Activated CD4-positive, alpha-beta T cell treated with anti-CD3 and anti-CD28 coated beads, Interleukin-2, amount 10 ng/mL, durations not matched to agents 24 days and 14 days (primary cell): ENCODE results near the gene FARP2. TPM values are rescaled to one million over a fixed set of nuclear protein-coding genes. Genes with fewer than 3 reads are reported as not detected.

Experiments
- DNase-seq: peaks from one replicate; pipeline ENCODE4 v3.0.0; 2022
- H3K27ac Mint-ChIP-seq: one replicate; pipeline ENCODE4 v1.8.0; 2022; ENCODE audit warnings: mild to moderate bottlenecking, mixed read lengths
- H3K27me3 Mint-ChIP-seq: one replicate; pipeline ENCODE4 v1.8.0; 2022; ENCODE audit warnings: mixed read lengths
- H3K36me3 Mint-ChIP-seq: one replicate; pipeline ENCODE4 v1.8.0; 2022; ENCODE audit warnings: low read depth, mild to moderate bottlenecking, mixed read lengths
- H3K4me1 Mint-ChIP-seq: one replicate; pipeline ENCODE4 v1.8.0; 2021; ENCODE audit warnings: mixed read lengths
- H3K4me3 Mint-ChIP-seq: one replicate; pipeline ENCODE4 v1.8.0; 2022; ENCODE audit warnings: mild to moderate bottlenecking, moderate library complexity, mixed read lengths
- H3K9me3 Mint-ChIP-seq: one replicate; pipeline ENCODE4 v1.8.0; 2021; ENCODE audit warnings: mixed read lengths
- intact Hi-C: fragments of 100-400 bp; cut with micrococcal nuclease; formaldehyde crosslinking; loops from one replicate; pipeline ENCODE4 v1.15.1; 2023
- total RNA-seq: library from RNA; stranded (reverse); gene quantifications from 2 replicates; pipeline ENCODE4 v1.2.3, GENCODE V29; 2022

FARP2 gene
- total RNA-seq, 1 donor from 2014 or later: 36.5 TPM

DNA sequence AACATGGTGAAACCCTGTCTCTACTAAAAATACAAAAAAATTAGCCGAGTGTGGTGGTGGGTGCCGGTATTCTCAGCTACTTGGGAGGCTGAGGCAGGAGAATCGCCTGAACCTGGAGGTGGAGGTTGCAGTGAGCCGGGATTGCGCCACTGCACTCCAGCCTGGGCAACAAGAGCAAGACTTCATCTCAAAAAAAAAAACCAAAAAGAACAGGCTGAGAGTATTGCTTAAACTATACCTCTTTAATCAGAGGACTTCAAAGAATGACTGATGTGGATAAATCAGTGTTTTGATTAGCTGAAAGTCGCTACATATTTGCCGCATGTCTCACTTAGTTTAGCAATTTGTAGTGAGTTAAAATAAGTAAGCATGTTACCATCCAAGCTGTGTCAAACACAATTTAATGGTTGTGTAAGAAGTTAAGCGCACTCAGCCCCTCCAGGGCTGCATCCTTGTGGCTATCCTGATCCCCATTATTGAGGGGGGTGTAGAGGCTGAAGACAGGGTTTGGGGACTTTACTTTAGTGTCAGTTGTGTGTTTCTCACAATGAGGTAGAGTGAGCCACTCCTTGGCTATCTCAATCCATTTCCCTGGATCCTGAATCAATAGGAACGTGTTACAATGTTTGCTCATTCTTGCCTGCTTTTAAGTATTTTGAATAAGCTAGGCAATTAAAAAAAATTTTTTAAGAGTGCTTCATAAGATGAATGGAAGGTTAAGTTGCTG lies 11.0 kb upstream of the FARP2 start:
- H3K9me3 Mint-ChIP-seq: no peaks in the 10 kb centered on the region
- intact Hi-C loops: no loop called here
- no peak overlapping the region for H3K4me3 Mint-ChIP-seq
- H3K27me3 Mint-ChIP-seq: no peaks in the 10 kb centered on the region
- no peak overlapping the region for H3K27ac Mint-ChIP-seq
- peaks cover 67% of the 10 kb centered on the region for H3K36me3 Mint-ChIP-seq
- H3K4me1 Mint-ChIP-seq: peaks cover 14% of the 10 kb centered on the region
- DNase-seq: no peak

- Mint-ChIP-seq H3K9me3 (no peaks in the 10 kb centered on the region), H3K27ac (no peak overlapping the region), H3K4me1 (peaks cover 9% of the 10 kb centered on the region), H3K36me3 (peaks cover 61% of the 10 kb centered on the region), H3K27me3 (no peaks in the 10 kb centered on the region), H3K4me3 (no peak overlapping the region)
- intact Hi-C loops: no loop called here
- DNase-seq: no peak
Measured at GRCh38 chr2:241349941-241350340, 6.1 kb upstream of the FARP2 start.

GRCh38 chr2:241350530-241350877 lies 5.6 kb upstream of the FARP2 start:
- no peak for DNase-seq
- Mint-ChIP-seq H3K4me1 (peaks cover 10% of the 10 kb centered on the region), H3K9me3 (no peaks in the 10 kb centered on the region), H3K36me3 (peaks cover 58% of the 10 kb centered on the region), H3K27me3 (no peaks in the 10 kb centered on the region), H3K4me3 (no peak overlapping the region), H3K27ac (peak overlapping the region; percentile 2)
- intact Hi-C loops: no loop called here

DNA sequence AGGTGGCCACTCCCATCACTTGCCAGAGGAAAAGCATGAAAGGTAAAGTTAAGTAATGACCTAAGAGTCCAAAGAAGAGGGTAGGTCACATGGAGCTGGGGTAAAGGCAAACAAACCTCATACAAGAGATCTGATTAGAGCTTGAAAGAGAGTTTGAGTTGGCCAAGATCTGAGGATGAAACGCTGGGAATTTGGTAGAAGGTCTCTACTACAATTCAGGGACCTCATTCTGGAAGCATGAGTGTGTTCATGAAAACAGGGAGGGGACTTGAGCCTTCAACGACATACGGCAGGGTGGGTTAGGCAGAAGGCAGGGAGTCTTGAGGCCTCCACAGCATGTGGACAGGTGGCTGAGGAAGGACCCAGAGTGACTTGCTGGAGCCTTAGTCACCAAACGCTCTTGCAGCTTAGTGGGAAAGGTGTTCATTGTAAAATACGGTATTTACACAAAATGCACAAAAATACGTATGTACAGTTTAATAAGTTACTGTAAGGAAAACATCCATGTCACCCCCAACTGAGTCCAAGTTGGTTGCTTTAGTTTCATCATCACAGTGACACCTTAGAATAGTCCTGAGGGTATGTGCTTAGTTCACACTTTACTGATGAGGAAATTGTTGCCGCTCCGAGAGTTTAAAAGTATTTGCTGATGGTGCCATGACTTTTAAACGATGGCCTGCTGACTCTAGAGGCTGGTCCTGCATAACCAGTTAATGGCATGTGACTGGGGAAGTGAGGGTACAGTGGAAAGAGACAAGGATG lies 5.0 kb upstream of the FARP2 start:
- Mint-ChIP-seq H3K36me3 (peaks cover 53% of the 10 kb centered on the region), H3K27me3 (no peaks in the 10 kb centered on the region), H3K27ac (peak overlapping the region; percentile 2), H3K4me1 (peaks cover 10% of the 10 kb centered on the region), H3K9me3 (no peaks in the 10 kb centered on the region), H3K4me3 (no peak overlapping the region)
- DNase-seq: no peak
- intact Hi-C loops: no loop called here

GRCh38 chr2:241351640-241352031 lies 4.4 kb upstream of the FARP2 start:
- DNase-seq: no peak
- Mint-ChIP-seq H3K4me3 (no peak overlapping the region), H3K9me3 (no peaks in the 10 kb centered on the region), H3K27ac (no peak overlapping the region), H3K36me3 (peaks cover 52% of the 10 kb centered on the region), H3K27me3 (no peaks in the 10 kb centered on the region), H3K4me1 (peaks cover 10% of the 10 kb centered on the region)
- intact Hi-C loops: no loop called here

DNA sequence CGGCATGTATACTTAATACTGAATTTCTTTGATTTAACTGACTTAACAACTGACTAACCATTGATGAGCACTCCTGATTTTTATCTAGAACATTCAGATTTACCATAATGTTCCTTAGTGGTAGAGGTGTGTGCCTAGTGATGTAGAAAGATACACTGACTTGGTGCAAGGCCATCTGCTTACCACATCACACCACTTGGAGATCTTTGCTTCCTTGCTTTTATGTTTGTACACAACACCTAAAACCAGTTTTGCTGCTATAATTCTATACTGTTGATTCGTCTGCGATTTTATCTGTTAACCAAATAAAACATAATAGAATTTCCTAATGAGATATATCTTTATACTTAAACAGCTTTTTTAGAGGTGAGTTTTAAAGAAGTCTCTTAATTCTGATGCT lies 3.9 kb upstream of the FARP2 start:
- no peaks in the 10 kb centered on the region for H3K9me3 Mint-ChIP-seq
- no peak overlapping the region for H3K27ac Mint-ChIP-seq
- H3K36me3 Mint-ChIP-seq: peaks cover 48% of the 10 kb centered on the region
- H3K4me1 Mint-ChIP-seq: peaks cover 14% of the 10 kb centered on the region
- no peak overlapping the region for H3K4me3 Mint-ChIP-seq
- intact Hi-C loops: no loop called here
- no peak for DNase-seq
- H3K27me3 Mint-ChIP-seq: no peaks in the 10 kb centered on the region

GRCh38 chr2:241354668-241355658 lies 1.1 kb upstream of the FARP2 start:
- no peaks in the 10 kb centered on the region for H3K27me3 Mint-ChIP-seq
- H3K4me1 Mint-ChIP-seq: peaks cover 29% of the 10 kb centered on the region
- H3K9me3 Mint-ChIP-seq: no peaks in the 10 kb centered on the region
- intact Hi-C loops: loop anchor here (2.0 to 5.0 kb wide), 3 partner anchors 203 to 522 kb away; partner anchors contain the start of genes DTYMK and PPP1R7
- DNase-seq: peak; percentile 92
- peak overlapping the region; percentile 32 for H3K4me3 Mint-ChIP-seq
- H3K36me3 Mint-ChIP-seq: peaks cover 36% of the 10 kb centered on the region
- H3K27ac Mint-ChIP-seq: peak overlapping the region; percentile 43

- Mint-ChIP-seq H3K4me1 (peaks cover 36% of the 10 kb centered on the region), H3K27me3 (no peaks in the 10 kb centered on the region), H3K36me3 (peaks cover 20% of the 10 kb centered on the region), H3K4me3 (peak overlapping the region; percentile 79), H3K27ac (peak overlapping the region; percentile 76), H3K9me3 (no peaks in the 10 kb centered on the region)
- intact Hi-C loops: loop anchor here (1.0 to 5.0 kb wide), 7 partner anchors 42 to 344 kb away; partner anchors contain the start of genes DTYMK, HDLBP, PPP1R7 and SEPTIN2
- DNase-seq: no peak
Measured at GRCh38 chr2:241356871-241357260, 781 bp downstream of the FARP2 start.

GRCh38 chr2:241357531-241357930 lies 1.4 kb downstream of the FARP2 start:
- no peak overlapping the region for H3K27ac Mint-ChIP-seq
- H3K9me3 Mint-ChIP-seq: no peaks in the 10 kb centered on the region
- intact Hi-C loops: loop anchor here (2.0 to 5.0 kb wide), 4 partner anchors 87 to 330 kb away; partner anchors contain the start of genes DTYMK and PPP1R7
- peak overlapping the region; percentile 79 for H3K4me3 Mint-ChIP-seq
- no peaks in the 10 kb centered on the region for H3K27me3 Mint-ChIP-seq
- no peak for DNase-seq
- peaks cover 15% of the 10 kb centered on the region for H3K36me3 Mint-ChIP-seq
- peaks cover 33% of the 10 kb centered on the region for H3K4me1 Mint-ChIP-seq

- intact Hi-C loops: loop anchor here (5.0 kb wide), 2 partner anchors 206 to 329 kb away; partner anchors contain the start of genes DTYMK and PPP1R7
- H3K27me3 Mint-ChIP-seq: no peaks in the 10 kb centered on the region
- peaks cover 31% of the 10 kb centered on the region for H3K4me1 Mint-ChIP-seq
- H3K4me3 Mint-ChIP-seq: no peak overlapping the region
- peaks cover 9% of the 10 kb centered on the region for H3K36me3 Mint-ChIP-seq
- H3K27ac Mint-ChIP-seq: no peak overlapping the region
- no peaks in the 10 kb centered on the region for H3K9me3 Mint-ChIP-seq
- no peak for DNase-seq
Measured at GRCh38 chr2:241358470-241358869, 2.4 kb downstream of the FARP2 start.

DNA sequence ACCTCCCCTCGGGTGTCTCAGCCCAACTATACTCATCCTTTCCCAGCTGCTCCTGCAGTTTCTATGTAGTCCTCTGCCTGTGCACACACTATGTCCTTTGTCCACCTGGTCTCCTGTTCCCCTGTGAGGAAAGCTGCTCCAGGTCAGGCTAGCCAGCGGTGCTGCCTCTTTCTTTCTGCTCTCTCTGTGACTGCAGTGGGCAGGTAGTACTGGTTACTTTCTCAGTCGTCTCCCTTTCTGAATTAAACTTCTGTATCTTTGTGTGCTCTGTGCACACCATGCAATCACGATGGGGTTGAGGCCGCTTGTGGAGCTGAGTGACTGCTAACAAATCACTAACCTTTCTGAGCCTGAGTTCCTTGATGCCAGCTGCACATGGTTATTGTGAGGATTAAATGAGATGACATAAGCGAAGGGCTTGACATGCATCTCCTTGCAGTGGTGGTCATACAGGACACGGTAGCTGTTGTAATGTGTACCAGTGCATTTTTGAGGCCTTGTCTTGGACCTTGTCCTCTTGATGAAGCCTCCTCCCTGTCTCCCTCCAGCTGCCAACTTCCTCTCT lies 3.5 kb downstream of the FARP2 start:
- Mint-ChIP-seq H3K4me1 (peaks cover 29% of the 10 kb centered on the region), H3K27me3 (no peaks in the 10 kb centered on the region)
- intact Hi-C loops: loop anchor here (5.0 kb wide), 2 partner anchors 207 to 328 kb away; partner anchors contain the start of genes DTYMK and PPP1R7

GRCh38 chr2:241363426-241363825 lies 7.3 kb downstream of the FARP2 start:
- DNase-seq: no peak
- no peaks in the 10 kb centered on the region for H3K27me3 Mint-ChIP-seq
- intact Hi-C loops: no loop called here
- H3K4me1 Mint-ChIP-seq: peaks cover 18% of the 10 kb centered on the region
- H3K9me3 Mint-ChIP-seq: no peaks in the 10 kb centered on the region
- no peaks in the 10 kb centered on the region for H3K36me3 Mint-ChIP-seq
- H3K4me3 Mint-ChIP-seq: no peak overlapping the region
- no peak overlapping the region for H3K27ac Mint-ChIP-seq

More for the DNA sequence above, 3.5 kb downstream of the FARP2 start:
- no peak for DNase-seq
- Mint-ChIP-seq H3K9me3 (no peaks in the 10 kb centered on the region), H3K36me3 (peaks cover 4% of the 10 kb centered on the region), H3K27ac (no peak overlapping the region), H3K4me3 (no peak overlapping the region)

DNA sequence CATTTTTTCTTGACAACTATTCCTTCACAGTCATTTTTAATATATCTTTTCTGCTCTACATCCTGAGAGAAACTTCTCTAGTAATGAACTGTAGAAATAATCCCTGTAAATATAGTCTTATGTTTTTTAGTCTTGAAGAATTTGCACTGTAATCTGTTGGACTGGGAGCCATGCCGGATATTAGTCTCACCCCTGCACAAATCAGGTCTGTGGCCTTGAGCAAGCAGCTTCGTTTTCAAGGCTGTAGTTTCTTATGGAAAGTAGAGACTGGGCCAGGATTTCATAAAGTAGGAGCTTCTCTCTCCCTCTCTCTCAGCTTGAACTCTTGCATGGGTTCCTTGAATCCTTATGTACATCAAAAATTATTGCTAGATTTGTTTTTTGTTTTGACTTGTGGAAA lies 8.7 kb downstream of the FARP2 start:
- peaks cover 10% of the 10 kb centered on the region for H3K4me1 Mint-ChIP-seq
- intact Hi-C loops: no loop called here
- H3K4me3 Mint-ChIP-seq: no peak overlapping the region
- H3K9me3 Mint-ChIP-seq: no peaks in the 10 kb centered on the region
- H3K27me3 Mint-ChIP-seq: no peaks in the 10 kb centered on the region
- no peaks in the 10 kb centered on the region for H3K36me3 Mint-ChIP-seq
- H3K27ac Mint-ChIP-seq: no peak overlapping the region
- no peak for DNase-seq
